ENCODE measurements around the gene PRRG3.
A peak's percentile ranks its signal among the peaks of the same experiment; 100 is the strongest.
"Not testable (repeated sequence)": the region's sequence is repeated elsewhere in the genome, so short reads cannot be mapped to it uniquely, and the experiment has no call there.

PRRG3 gene

GRCh38 chrX:151694661-151695582 lies at the start of gene PRRG3:
TSS of gene PRRG3 (plus strand) at chrX:151695458. CDS start at chrX:151698815, 3,357 bp downstream.
- no peak for DNase-seq

GRCh38 chrX:151675121-151675746 lies 20.0 kb upstream of the PRRG3 start:
- DNase-seq: no peak

GRCh38 chrX:151676196-151676595 lies 19.1 kb upstream of the PRRG3 start:
- no peak for DNase-seq

- DNase-seq: no peak
These were observed 15.4 kb upstream of the PRRG3 start for GRCh38 chrX:151679798-151680402.

GRCh38 chrX:151680805-151681204 lies 14.5 kb upstream of the PRRG3 start:
- peak; percentile 11 for DNase-seq

GRCh38 chrX:151687635-151688034 lies 7.6 kb upstream of the PRRG3 start:
- no peak for DNase-seq

- DNase-seq: no peak
These were observed 6.6 kb upstream of the PRRG3 start for GRCh38 chrX:151688695-151689094.

GRCh38 chrX:151692825-151693224 lies 2.4 kb upstream of the PRRG3 start:
- DNase-seq: no peak

- DNase-seq: no peak
These were observed 1.1 kb upstream of the PRRG3 start for GRCh38 chrX:151694121-151694520.

- no peak for DNase-seq
These were observed 504 bp downstream of the PRRG3 start for GRCh38 chrX:151695583-151696340.

GRCh38 chrX:151697082-151697481 lies 1.8 kb downstream of the PRRG3 start:
- not testable (repeated sequence) for DNase-seq

- no peak for DNase-seq
These were observed 2.3 kb downstream of the PRRG3 start for GRCh38 chrX:151697522-151697921.

GRCh38 chrX:151698485-151698884 lies 3.2 kb downstream of the PRRG3 start:
- DNase-seq: no peak

- DNase-seq: no peak
These were observed 4.5 kb downstream of the PRRG3 start for GRCh38 chrX:151699746-151700145.

GRCh38 chrX:151700581-151700980 lies 5.3 kb downstream of the PRRG3 start:
- no peak for DNase-seq

- DNase-seq: no peak
These were observed 5.8 kb downstream of the PRRG3 start for GRCh38 chrX:151701071-151701470.

GRCh38 chrX:151701531-151701930 lies 6.3 kb downstream of the PRRG3 start:
- no peak for DNase-seq

- DNase-seq: no peak
These were observed 6.9 kb downstream of the PRRG3 start for GRCh38 chrX:151702026-151702714.

GRCh38 chrX:151702741-151703340 lies 7.6 kb downstream of the PRRG3 start:
- no peak for DNase-seq

- DNase-seq: peak; percentile 32
These were observed 8.2 kb downstream of the PRRG3 start for GRCh38 chrX:151703487-151703886.

- no peak for DNase-seq
These were observed 8.9 kb downstream of the PRRG3 start for GRCh38 chrX:151704041-151704663.
